Caco-2 (cell line): ENCODE measurements around the gene THEM4. TPM values are rescaled to one million over a fixed set of nuclear protein-coding genes. Genes with fewer than 3 reads are reported as not detected.

ENCODE experiments used
- BruUV-seq: library from RNA; stranded (reverse); fragments of 400-500 nt; replicated peaks from 2 replicates; lab custom pipeline; 2021; lab: Mats Ljungman, UMichigan
- CTCF ChIA-PET: fragments of 300-600 bp; sonication (Branson Sonifier 250); formaldehyde crosslinking; loops from one replicate; lab custom pipeline; 2022; ENCODE audit warnings: antibody characterized with exemption; lab: Charles Lee
- POLR2A ChIA-PET: fragments of 300-600 bp; sonication (Branson Sonifier 250); formaldehyde crosslinking; loops from one replicate; lab custom pipeline; 2022; ENCODE audit warnings: antibody characterized with exemption; lab: Charles Lee
- DNase-seq, 2 experiments: peaks; one replicate each; pipeline versions ENCODE4 v3.0.0 to v3.0.0-alpha.2; 2020 to 2022
- H3K27me3 ChIP-seq: replicated peaks from 2 replicates; pipeline ENCODE4 v1.6.0; 2011; ENCODE audit warnings: low read length; ENCODE audit not compliant: control insufficient read depth, insufficient read depth
- H3K36me3 ChIP-seq: 2 replicates; pipeline ENCODE4 v1.5.1; 2011; ENCODE audit warnings: low read length; ENCODE audit not compliant: control insufficient read depth, insufficient read depth
- H3K4me1 ChIP-seq: fragments of 250-450 bp; sonication (Bioruptor Pico); 2 replicates; pipeline ENCODE4 v1.5.1; 2020; ENCODE audit warnings: mild to moderate bottlenecking
- H3K4me3 ChIP-seq: 2 replicates; pipeline ENCODE4 v1.5.1; 2011; ENCODE audit warnings: low read depth, mild to moderate bottlenecking, control low read depth, low read length
- H3K9me3 ChIP-seq: fragments of 250-450 bp; sonication (Bioruptor Pico); 2 replicates; pipeline ENCODE4 v1.5.1; 2020; ENCODE audit warnings: mild to moderate bottlenecking, moderate library complexity
- H3K27ac Mint-ChIP-seq: one replicate; pipeline ENCODE4 v1.8.0; 2022; ENCODE audit warnings: mixed read lengths; ENCODE audit not compliant: unreplicated experiment
- H3K27me3 Mint-ChIP-seq: one replicate; pipeline ENCODE4 v1.8.0; 2022; ENCODE audit warnings: mixed read lengths; ENCODE audit not compliant: insufficient read depth, unreplicated experiment
- H3K36me3 Mint-ChIP-seq: one replicate; pipeline ENCODE4 v1.8.0; 2022; ENCODE audit warnings: mild to moderate bottlenecking, mixed read lengths; ENCODE audit not compliant: insufficient read depth, unreplicated experiment
- H3K4me1 Mint-ChIP-seq: one replicate; pipeline ENCODE4 v1.8.0; 2022; ENCODE audit warnings: low read depth, mixed read lengths; ENCODE audit not compliant: unreplicated experiment
- H3K4me3 Mint-ChIP-seq: one replicate; pipeline ENCODE4 v1.8.0; 2022; ENCODE audit warnings: mild to moderate bottlenecking, moderate library complexity, mixed read lengths; ENCODE audit not compliant: unreplicated experiment
- H3K9me3 Mint-ChIP-seq: one replicate; pipeline ENCODE4 v1.8.0; 2022; ENCODE audit warnings: mixed read lengths; ENCODE audit not compliant: unreplicated experiment
- CTCF ChIP-seq, 2 experiments: fragments of 200-600 bp in 1 of 2; IDR thresholded peaks; 1 replicate in 1 of 2; 2 replicates in 1 of 2; pipeline versions ENCODE4 v1.5.1 to v1.8.0; 2011 to 2022; ENCODE audit warnings: antibody characterized with exemption in 1 of 2, control low read depth in 1 of 2, inconsistent platforms in 1 of 2, low read depth in 1 of 2, low read length in 1 of 2, mild to moderate bottlenecking in 1 of 2, moderate library complexity in 1 of 2; ENCODE audit not compliant: insufficient read depth in 1 of 2, severe bottlenecking in 1 of 2, unreplicated experiment in 1 of 2
- intact Hi-C: fragments of 100-400 bp; cut with micrococcal nuclease; formaldehyde crosslinking; loops from one replicate; pipeline ENCODE4 v1.10.0; 2022; ENCODE audit not compliant: unreplicated experiment
- total RNA-seq: library from RNA; stranded (reverse); gene quantifications from 2 replicates; pipeline ENCODE4 v1.2.3, GENCODE V29; 2022

Gene THEM4
- total RNA-seq, 1 experiment from 2014 or later, result 9.5 TPM

- no peak overlapping the region for H3K27ac Mint-ChIP-seq
- no TSS peak for BruUV-seq
- Histone ChIP-seq H3K4me3 (no peak overlapping the region), H3K9me3 (no peaks in the 10 kb centered on the region), H3K4me1 (no peaks in the 10 kb centered on the region), H3K27me3 (no peaks in the 10 kb centered on the region), H3K36me3 (no peaks in the 10 kb centered on the region)
- no peaks in the 10 kb centered on the region for H3K36me3 Mint-ChIP-seq
- no peak for DNase-seq
- H3K4me1 Mint-ChIP-seq, result no peaks in the 10 kb centered on the region
- intact Hi-C loops, result no loop called here
- ChIA-PET POLR2A (no interaction called here), CTCF (no interaction called here)
- no peaks in the 10 kb centered on the region for H3K27me3 Mint-ChIP-seq
- H3K4me3 Mint-ChIP-seq, result no peak overlapping the region
- TF ChIP-seq CTCF (IDR thresholded peaks at IDR 0.05; ENCODE audit: insufficient read depth in 1 of 2, low read depth in 1 of 2, low read length in 1 of 2, severe bottlenecking in 1 of 2, unreplicated experiment in 1 of 2), result no peak
- H3K9me3 Mint-ChIP-seq, result no peaks in the 10 kb centered on the region
Measured at GRCh38 chr1:151859891-151860293, 49.4 kb downstream of the THEM4 start.

- ChIA-PET CTCF (interaction anchor here (0.7 kb wide), 1 partner anchor 23 kb away, joined by 3 read pairs; no protein-coding TSS in a partner anchor), POLR2A (no interaction called here)
- Histone ChIP-seq H3K27me3 (no peaks in the 10 kb centered on the region), H3K4me1 (no peaks in the 10 kb centered on the region), H3K9me3 (no peaks in the 10 kb centered on the region), H3K4me3 (no peak overlapping the region), H3K36me3 (no peaks in the 10 kb centered on the region)
- no peak for TF ChIP-seq CTCF (IDR thresholded peaks at IDR 0.05; ENCODE audit: insufficient read depth in 1 of 2, low read depth in 1 of 2, low read length in 1 of 2, severe bottlenecking in 1 of 2, unreplicated experiment in 1 of 2)
- H3K4me3 Mint-ChIP-seq, result no peak overlapping the region
- H3K9me3 Mint-ChIP-seq, result no peaks in the 10 kb centered on the region
- no peaks in the 10 kb centered on the region for H3K27me3 Mint-ChIP-seq
- intact Hi-C loops, result no loop called here
- H3K36me3 Mint-ChIP-seq, result no peaks in the 10 kb centered on the region
- no TSS peak for BruUV-seq
- no peak for DNase-seq
- no peak overlapping the region for H3K27ac Mint-ChIP-seq
- no peaks in the 10 kb centered on the region for H3K4me1 Mint-ChIP-seq
Measured at GRCh38 chr1:151858886-151859665, 50.2 kb downstream of the THEM4 start.

- Mint-ChIP-seq H3K9me3 (no peaks in the 10 kb centered on the region), H3K4me1 (no peaks in the 10 kb centered on the region), H3K4me3 (no peak overlapping the region), H3K27ac (no peak overlapping the region), H3K36me3 (no peaks in the 10 kb centered on the region), H3K27me3 (no peaks in the 10 kb centered on the region)
- Histone ChIP-seq H3K27me3 (no peaks in the 10 kb centered on the region), H3K9me3 (no peaks in the 10 kb centered on the region), H3K4me1 (no peaks in the 10 kb centered on the region), H3K36me3 (no peaks in the 10 kb centered on the region), H3K4me3 (no peak overlapping the region)
- CTCF ChIA-PET, result interaction anchor here (0.7 to 1.3 kb wide), 3 partner anchors 21 to 51 kb away, joined by 3 to 5 read pairs (median 3); partner anchors contain the start of gene THEM4
- TF ChIP-seq CTCF (IDR thresholded peaks at IDR 0.05; ENCODE audit: insufficient read depth in 1 of 2, low read depth in 1 of 2, low read length in 1 of 2, severe bottlenecking in 1 of 2, unreplicated experiment in 1 of 2), result no peak
- intact Hi-C loops, result no loop called here
- POLR2A ChIA-PET, result no interaction called here
- BruUV-seq, result no TSS peak
- DNase-seq, result no peak
Measured at GRCh38 chr1:151858030-151858746, 51.1 kb downstream of the THEM4 start.
